Measurements from ENCODE around the gene DSPP. TPM values are rescaled to one million over a fixed set of nuclear protein-coding genes. Genes with fewer than 3 reads are reported as not detected.
"Not testable (repeated sequence)": the region's sequence is repeated elsewhere in the genome, so short reads cannot be mapped to it uniquely, and the experiment has no call there.

DSPP gene
- total RNA-seq, result not detected

DNA sequence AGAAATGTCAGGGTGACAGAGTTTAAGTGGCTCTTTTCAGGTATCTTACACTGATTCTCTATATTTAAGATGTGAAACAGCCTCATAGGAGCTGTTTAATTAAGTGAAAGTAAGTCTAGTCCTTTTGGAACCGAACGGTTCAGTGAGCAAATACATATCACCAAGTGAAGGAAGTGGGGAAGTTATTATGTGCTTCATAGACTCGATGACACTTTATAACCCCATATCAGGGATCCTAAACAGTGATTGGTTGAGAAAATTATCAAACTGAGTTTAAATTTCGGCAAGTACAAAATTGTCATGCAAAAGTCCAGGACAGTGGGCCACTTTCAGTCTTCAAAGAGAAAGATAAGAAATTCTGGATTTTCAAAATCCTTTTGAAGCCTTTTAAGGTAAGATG lies at the start of gene DSPP:
Gene DSPP (plus strand): TSS at position 301 of the 400 bp plus-strand sequence. CDS start 2,380 bp downstream, outside the sequence.
- no peak for DNase-seq (ENCODE audit: low spot score)

GRCh38 chr4:87559090-87559837 lies 49.1 kb upstream of the DSPP start:
- DNase-seq (ENCODE audit: low spot score), result peak; percentile 47

DNA sequence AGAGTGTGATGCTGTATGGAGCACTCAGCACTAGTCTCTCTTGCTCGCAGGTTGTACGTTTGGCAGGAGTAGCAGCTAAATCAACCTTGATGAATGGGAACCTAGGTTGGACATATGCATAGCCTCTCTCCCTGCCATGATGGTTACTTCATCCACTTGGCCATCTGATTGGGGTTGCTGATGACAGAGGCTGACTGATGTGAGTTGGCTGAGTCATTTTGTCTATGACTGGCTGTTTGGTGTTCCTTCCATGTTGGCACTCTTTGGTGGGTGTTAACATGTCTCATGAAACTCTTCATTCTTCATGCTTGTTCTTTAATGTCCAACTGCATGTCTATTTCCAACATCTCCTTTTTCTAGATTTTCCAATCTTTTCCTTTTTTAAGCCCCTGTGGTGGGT lies 47.5 kb upstream of the DSPP start:
- no peak for DNase-seq (ENCODE audit: low spot score)

- DNase-seq (ENCODE audit: low spot score), result no peak
These were observed 42.6 kb upstream of the DSPP start for GRCh38 chr4:87565746-87566145.

DNA sequence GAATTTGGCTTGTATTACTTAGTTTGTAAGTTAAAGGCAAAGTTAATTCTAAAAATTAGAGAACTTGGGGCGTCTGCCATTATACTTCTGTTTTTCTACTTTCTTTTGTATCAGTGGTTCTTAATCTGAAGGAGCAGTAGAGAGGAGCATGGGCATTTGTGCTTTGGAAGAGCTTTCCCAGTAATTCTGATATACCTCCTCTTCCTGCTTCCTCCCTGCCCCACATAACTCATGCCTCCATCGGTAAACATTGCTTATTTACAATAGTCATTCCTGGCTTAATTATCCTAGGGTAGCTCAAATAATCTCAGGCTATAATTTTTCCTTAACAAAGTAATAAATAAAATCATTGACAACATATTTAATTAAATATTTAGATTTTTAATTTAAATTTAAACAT lies 42.1 kb upstream of the DSPP start:
- DNase-seq (ENCODE audit: low spot score), result no peak

GRCh38 chr4:87567191-87567590 lies 41.1 kb upstream of the DSPP start:
- DNase-seq (ENCODE audit: low spot score), result no peak

- DNase-seq (ENCODE audit: low spot score), result no peak
These were observed 38.0 kb upstream of the DSPP start for GRCh38 chr4:87570290-87570805.

- not testable (repeated sequence) for DNase-seq (ENCODE audit: low spot score)
These were observed 34.0 kb upstream of the DSPP start for GRCh38 chr4:87574376-87574775.

- no peak for DNase-seq (ENCODE audit: low spot score)
These were observed 33.3 kb upstream of the DSPP start for GRCh38 chr4:87574996-87575395.

GRCh38 chr4:87575408-87575807 lies 32.9 kb upstream of the DSPP start:
- DNase-seq (ENCODE audit: low spot score), result no peak

- DNase-seq (ENCODE audit: low spot score), result no peak
These were observed 32.3 kb upstream of the DSPP start for GRCh38 chr4:87575983-87576382.

- no peak for DNase-seq (ENCODE audit: low spot score)
These were observed 28.9 kb upstream of the DSPP start for GRCh38 chr4:87579478-87579877.

GRCh38 chr4:87580057-87580456 lies 28.3 kb upstream of the DSPP start:
- no peak for DNase-seq (ENCODE audit: low spot score)

GRCh38 chr4:87584222-87584908 lies 24.0 kb upstream of the DSPP start:
- no peak for DNase-seq (ENCODE audit: low spot score)

DNA sequence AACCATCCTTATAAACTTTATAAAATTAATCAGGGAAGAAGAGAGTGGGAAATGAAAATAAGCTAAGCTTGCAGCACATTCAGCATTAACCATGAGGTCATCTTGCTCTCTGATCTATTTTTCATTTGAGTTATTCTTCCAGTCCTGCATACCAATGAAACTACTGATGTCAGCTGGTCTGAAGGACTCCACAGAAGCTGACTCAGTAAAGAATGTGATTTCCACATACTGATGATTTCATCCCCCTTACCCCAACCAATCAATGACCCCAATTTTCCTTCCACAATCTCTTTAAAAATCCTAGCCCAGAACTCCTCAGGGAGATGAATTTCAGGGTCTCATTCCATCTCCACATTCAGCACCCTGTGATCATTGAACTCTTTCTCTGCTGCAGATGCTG lies 18.8 kb upstream of the DSPP start:
- no peak for DNase-seq (ENCODE audit: low spot score)

- no peak for DNase-seq (ENCODE audit: low spot score)
These were observed 16.2 kb upstream of the DSPP start for GRCh38 chr4:87592124-87592523.

DNA sequence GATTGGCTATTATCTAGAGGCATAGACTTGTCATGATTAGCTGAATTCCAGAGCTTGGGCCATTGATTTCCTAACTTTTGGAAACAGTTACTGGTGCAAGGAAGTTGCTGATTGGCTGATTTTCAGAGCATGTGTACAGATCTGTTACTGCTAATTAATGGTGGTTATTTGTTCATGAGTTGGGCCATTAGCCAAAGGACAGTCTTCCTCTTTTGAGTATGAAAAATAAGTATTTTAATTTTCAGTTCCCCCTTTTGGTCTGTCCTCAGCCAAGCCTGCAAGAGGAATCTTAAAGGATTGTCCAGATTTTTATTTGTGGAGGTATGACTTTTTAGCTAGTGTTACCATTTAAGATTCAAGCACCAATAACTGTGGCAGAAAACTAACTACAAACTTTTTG lies 7.0 kb upstream of the DSPP start:
- no peak for DNase-seq (ENCODE audit: low spot score)

DNA sequence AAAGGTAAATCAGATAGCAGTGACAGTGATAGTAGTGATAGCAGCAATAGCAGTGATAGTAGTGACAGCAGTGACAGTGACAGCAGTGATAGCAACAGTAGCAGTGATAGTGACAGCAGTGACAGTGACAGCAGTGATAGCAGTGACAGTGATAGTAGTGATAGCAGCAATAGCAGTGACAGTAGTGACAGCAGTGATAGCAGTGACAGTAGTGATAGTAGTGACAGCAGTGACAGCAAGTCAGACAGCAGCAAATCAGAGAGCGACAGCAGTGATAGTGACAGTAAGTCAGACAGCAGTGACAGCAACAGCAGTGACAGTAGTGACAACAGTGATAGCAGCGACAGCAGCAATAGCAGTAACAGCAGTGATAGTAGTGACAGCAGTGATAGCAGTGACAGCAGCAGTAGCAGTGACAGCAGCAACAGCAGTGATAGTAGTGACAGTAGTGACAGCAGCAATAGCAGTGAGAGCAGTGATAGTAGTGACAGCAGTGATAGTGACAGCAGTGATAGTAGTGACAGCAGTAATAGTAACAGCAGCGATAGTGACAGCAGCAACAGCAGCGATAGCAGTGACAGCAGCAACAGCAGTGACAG lies 6.1 kb downstream of the DSPP start:
- no peak for DNase-seq (ENCODE audit: low spot score)

DNA sequence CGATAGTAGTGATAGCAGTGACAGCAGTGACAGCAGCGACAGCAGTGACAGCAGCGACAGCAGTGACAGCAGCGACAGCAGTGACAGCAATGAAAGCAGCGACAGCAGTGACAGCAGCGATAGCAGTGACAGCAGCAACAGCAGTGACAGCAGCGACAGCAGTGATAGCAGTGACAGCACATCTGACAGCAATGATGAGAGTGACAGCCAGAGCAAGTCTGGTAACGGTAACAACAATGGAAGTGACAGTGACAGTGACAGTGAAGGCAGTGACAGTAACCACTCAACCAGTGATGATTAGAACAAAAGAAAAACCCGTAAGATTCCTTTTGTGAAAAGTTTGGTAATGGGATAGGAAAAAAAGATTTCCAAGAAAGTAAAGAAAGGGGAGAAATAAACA lies 7.9 kb downstream of the DSPP start:
- no peak for DNase-seq (ENCODE audit: low spot score)

GRCh38 chr4:87620086-87620485 lies 11.8 kb downstream of the DSPP start:
- DNase-seq (ENCODE audit: low spot score), result no peak

GRCh38 chr4:87620491-87620890 lies 12.2 kb downstream of the DSPP start:
- no peak for DNase-seq (ENCODE audit: low spot score)

GRCh38 chr4:87622303-87622702 lies 14.0 kb downstream of the DSPP start:
- DNase-seq (ENCODE audit: low spot score), result no peak

DNA sequence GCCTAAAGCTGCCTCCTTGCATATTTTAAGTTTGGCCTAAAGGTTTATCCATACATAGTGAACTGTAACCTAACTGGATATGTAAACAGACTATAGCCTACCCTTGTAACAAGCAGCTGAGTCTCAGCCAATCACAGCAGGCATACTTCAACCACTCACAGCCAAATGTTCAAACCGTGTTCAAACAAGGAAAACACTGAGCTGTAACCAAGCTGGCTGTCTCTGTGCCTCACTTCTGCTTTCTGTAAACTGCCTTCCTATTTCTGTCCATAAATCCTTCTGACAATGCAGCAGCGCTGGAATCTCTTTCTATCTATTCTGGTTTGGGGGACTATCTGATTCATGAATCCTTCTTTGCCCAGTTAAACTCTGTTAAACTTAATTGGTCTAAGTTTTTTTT lies 16.4 kb downstream of the DSPP start:
- no peak for DNase-seq (ENCODE audit: low spot score)
